ENCODE measurements around the gene SUV39H2.

- peak; percentile 37 for TF ChIP-seq SMC3 (conservative IDR thresholded peaks at IDR 0.05; ENCODE audit: poor library complexity)
- TF ChIP-seq MXI1 (conservative IDR thresholded peaks at IDR 0.05; ENCODE audit: poor library complexity, severe bottlenecking) = no peak
- peak; percentile 18 for TF ChIP-seq RAD21 (conservative IDR thresholded peaks at IDR 0.05)
- TF ChIP-seq CTCF (IDR thresholded peaks at IDR 0.05; ENCODE audit: poor library complexity, severe bottlenecking) = no peak
- TF ChIP-seq EZH2 (IDR thresholded peaks at IDR 0.05; ENCODE audit: borderline replicate concordance, insufficient read depth, low read length, poor library complexity, severe bottlenecking) = no peak
- TF ChIP-seq EP300 (conservative IDR thresholded peaks at IDR 0.05; ENCODE audit: poor library complexity, severe bottlenecking) = no peak
- no peak for TF ChIP-seq POLR2AphosphoS5 (IDR thresholded peaks at IDR 0.05)
These were observed 74.8 kb downstream of the SUV39H2 start for GRCh38 chr10:14953424-14954000.

Data from neural cell (in vitro differentiated cells).